Measurements from ENCODE around the gene NRAP.

Gene NRAP

DNA sequence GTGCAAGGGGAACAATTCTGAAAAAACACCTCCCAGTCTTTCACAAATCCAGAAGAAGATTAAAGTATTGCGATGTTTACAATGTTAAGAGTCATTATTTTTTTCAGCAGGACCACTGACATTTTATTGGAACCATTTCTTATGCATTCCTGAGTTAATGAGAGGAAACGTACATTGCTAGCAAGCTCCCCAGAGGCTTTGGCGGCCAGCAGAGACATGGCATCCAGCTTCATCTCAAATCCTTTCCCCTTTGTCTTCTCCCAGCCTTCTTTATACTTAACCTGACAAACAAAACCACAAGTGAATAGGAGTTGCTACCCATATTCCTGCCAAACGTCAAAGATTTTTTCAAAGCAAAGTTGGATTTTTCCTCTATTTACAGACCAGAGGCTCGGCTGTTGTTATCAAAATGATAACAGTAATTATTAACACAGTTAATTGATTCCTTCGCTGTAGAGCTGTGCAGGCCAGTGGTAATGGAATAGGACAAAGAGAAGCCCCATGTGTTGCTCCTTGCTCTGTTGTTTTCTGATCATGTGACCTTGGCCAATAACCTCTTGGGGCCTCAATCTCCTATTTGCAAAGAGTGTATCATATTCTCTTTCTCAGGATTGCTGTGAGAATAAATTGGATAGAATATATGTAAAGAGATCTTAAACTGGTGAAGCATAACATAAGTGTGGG, 32.0 kb downstream of the NRAP start:
- DNase-seq (ENCODE audit: low read depth): no peak

DNA sequence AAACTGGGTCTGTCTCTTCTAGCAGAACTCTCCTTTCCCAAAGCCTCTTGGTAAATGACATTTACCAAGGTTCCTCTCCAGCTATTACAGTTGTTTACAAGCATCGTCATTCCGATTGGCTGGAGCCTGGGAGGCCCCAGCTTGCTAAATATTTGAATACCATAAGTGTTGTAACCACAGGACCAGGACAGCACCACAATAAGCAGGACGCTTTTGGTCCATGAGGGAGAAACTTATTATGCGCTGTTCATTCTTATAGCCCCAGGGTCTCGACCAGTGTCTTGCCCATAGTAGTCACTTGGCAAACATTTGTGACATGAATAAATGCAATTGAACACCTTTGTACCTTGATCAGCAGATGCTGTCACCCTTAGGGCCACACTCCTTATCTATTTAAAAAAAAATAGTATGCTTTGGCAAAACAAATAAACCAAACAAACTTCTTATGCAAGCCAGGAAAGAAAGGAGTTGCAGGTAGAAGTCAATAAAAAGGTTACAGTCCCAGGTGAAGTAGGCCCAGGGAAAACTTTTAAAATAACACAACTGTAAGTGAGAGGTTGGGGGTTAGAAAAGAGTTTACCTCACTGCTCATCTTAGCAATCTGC, 32.8 kb downstream of the NRAP start:
- no peak for DNase-seq (ENCODE audit: low read depth)

DNA sequence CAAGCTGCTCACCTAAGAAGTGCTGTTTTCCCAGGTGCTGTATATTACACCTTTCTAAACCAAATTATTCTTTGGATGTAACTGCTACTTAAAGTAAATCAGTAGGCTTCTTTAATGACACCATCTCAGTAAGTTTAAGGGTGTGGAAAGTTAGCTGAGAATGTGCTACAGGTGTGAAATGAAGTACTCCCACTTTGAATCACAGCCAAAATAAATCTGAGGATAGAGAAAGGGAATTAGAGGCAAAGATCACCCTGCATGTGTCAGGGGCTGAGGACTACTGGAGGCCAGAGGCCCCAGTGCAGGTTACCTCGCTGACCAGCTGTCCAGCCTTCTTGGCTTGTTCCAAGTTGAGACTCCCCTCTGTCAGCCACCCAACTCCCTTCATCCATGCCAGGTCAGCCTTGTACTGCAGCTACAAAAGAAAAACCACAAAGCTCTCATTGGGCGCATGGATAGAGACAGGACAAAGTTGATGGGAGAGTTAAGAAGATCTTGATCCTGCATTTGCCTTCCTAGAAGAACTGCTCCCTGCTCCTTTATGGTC, 35.2 kb downstream of the NRAP start:
- DNase-seq (ENCODE audit: low read depth): no peak

GRCh38 chr10:113627836-113628235, 36.0 kb downstream of the NRAP start:
- no peak for DNase-seq (ENCODE audit: low read depth)

DNA sequence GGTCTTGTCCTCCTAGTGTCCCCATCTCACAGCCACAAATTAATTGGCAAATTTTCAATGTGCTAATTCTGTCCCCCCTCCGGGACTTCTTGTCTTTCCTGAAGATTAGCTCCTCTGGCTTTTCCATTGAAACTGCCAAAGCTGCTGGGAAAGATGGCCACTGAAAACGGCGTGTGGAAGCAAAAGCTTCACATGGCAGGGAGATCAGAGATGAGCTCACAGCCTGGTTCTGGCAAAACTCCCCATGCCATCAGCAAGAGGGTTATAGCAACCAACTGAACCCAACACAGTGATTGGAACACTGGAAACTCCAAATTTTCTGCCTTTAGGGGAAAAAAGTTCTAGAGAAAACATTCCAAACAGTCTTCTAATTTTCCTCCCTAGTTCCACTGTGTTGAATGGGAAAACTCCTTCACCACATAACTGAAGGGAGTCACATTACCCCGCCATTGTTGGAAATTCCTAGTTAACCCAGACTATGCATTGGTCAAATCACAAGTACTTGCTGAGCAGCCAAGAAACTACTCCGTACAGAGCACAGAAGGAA, 37.0 kb downstream of the NRAP start:
- DNase-seq (ENCODE audit: low read depth): no peak

GRCh38 chr10:113625461-113626186, 38.2 kb downstream of the NRAP start:
- DNase-seq (ENCODE audit: low read depth): no peak

GRCh38 chr10:113622831-113623230, 41.0 kb downstream of the NRAP start:
- DNase-seq (ENCODE audit: low read depth): no peak

- DNase-seq (ENCODE audit: low read depth): no peak
Measured at GRCh38 chr10:113621799-113622198, 42.0 kb downstream of the NRAP start.

DNA sequence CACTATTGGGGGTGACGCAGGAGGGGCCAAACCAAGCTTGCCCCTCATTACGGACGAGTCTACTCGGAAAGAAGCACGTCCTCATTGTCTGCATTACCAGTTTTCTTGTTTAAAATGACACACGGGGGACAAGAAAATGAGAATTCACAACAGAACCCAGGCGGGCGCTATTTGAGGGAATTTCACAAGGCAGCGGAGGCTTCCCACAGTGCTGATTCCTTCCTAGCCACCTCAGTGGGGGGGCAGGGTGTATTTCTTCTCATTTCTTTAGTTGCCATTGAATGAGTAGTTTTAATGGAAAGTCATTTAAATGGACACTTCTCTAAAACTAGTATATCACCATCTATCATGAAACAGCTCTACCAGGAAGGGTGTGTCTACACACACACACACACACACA, 42.9 kb downstream of the NRAP start:
- no peak for DNase-seq (ENCODE audit: low read depth)

- DNase-seq (ENCODE audit: low read depth): no peak
Measured at GRCh38 chr10:113620511-113620910, 43.3 kb downstream of the NRAP start.

DNA sequence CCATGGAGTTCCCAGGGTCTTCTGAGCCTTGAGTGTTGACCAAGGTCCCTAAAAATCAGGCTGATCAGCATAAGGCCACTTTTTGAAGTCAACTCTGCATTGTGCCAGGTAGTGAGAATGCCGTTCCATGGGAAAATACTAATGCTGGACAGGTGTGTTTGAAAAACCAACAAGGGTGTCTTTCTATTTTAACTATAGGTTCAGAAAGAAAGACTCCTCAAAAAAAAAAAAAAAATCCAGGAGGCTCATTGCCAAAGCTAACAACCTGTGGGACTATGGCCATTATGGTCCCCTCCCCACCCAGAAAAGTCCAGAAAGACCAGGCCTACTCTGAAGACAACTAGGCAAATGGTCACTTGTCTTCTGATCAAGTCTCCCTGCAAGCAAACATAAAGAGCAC, 44.4 kb downstream of the NRAP start:
- no peak for DNase-seq (ENCODE audit: low read depth)

- no peak for DNase-seq (ENCODE audit: low read depth)
Measured at GRCh38 chr10:113618338-113618737, 45.5 kb downstream of the NRAP start.

- DNase-seq (ENCODE audit: low read depth): no peak
Measured at GRCh38 chr10:113617086-113617485, 46.8 kb downstream of the NRAP start.

DNA sequence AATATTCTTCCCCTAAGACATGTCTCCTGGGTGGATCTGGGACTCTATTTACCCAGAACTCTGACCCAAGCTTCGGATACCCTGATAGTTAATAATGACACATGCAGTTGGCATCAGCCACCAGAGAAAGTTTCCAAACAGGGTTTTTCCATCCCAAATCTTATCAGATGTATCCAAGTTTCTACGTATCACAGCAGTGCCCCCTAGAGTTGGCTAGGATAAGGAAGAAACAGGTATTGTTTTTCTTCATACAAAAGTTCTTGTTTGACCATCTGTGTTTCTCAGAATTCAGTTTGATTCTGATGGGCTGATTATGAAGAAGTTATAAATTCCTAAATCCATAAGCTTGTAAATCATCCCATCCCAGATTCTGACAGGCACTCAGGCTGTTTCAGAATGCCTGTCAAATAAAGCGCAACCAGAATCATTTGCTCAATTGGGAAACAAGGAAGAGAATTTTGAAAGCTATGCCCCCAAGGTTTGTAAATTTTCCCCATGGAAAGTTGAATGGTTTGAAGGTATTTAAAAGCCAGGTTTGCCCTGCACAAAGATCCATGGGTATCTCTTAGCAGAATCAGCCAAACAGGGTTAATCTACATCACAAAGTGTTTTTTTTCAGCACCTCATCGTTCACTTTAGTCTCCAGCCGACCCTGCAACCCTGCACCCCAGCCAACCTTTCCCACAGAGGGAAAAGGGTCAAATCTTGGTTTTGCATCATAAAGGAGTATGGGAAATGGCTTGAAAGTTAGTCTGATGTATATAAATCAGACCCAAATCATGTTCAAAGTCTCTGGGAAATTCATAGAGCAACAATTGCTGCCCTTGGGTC, 47.4 kb downstream of the NRAP start:
- DNase-seq (ENCODE audit: low read depth): no peak

GRCh38 chr10:113613977-113614690, 49.7 kb downstream of the NRAP start:
- DNase-seq (ENCODE audit: low read depth): no peak

GRCh38 chr10:113613427-113613826, 50.4 kb downstream of the NRAP start:
- no peak for DNase-seq (ENCODE audit: low read depth)

DNA sequence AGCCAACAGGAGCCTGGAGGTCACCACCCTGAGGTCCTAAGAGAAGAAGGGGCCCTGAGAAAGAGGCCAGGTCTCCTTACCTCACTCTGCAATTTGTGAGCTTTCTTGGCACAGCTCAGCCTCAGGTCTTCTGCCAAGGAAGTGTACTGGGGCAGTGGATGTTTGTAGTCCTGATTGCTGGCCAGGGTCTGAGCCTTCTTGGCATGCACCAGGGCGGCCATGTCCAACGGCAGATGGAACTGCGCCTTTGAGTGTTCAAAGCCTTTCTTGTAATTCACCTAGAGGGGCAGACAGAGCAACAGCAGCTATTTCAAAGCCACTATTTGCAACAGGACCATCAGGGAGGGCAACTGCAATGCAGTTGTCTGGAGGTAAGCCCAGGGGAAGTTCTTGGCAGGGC, 51.7 kb downstream of the NRAP start:
- DNase-seq (ENCODE audit: low read depth): no peak

GRCh38 chr10:113610631-113611601, 52.9 kb downstream of the NRAP start:
- DNase-seq (ENCODE audit: low read depth): no peak

DNA sequence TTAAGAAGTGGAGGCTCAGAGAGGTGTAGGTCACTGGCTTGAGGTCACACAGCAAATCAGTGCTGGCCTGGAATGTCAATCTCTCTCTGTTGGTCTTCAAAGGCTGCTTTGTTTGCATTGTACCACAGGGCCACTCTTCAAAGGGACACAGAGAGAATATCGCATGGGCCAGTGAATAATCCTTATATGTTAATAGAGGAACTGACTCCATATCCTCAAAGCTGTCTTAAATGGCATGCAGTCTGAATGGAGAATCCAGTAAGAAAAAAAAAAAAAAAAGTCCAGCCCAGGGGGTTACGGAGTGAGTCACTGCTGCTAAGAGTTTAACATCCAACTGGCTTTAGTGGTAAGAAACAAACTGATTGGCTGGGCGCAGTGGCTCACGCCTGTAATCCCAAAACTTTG, 54.1 kb downstream of the NRAP start:
- DNase-seq (ENCODE audit: low read depth): no peak
